ENCODE data around the gene CNGA4. TPM values are rescaled to one million over a fixed set of nuclear protein-coding genes. Genes with fewer than 3 reads are reported as not detected.

CNGA4 gene
- total and polyA plus RNA-seq, 2 of the 4 experiments (the other 2 are of a cell fraction), result under 0.01 to 0.12 TPM

- Histone ChIP-seq H4K5ac (ENCODE audit: low read depth, low read length) (no peak overlapping the region), H3K56ac (ENCODE audit: extremely low read depth, insufficient read depth, low read length) (no peak overlapping the region), H3K4me2 (ENCODE audit: low read depth, low read length) (no peak overlapping the region), H2AK9ac (replicated peaks; ENCODE audit: low read depth, low read length, poor library complexity) (peak overlapping the region; percentile 15), H3K9me1 (ENCODE audit: insufficient read depth, low read length) (no peaks in the 10 kb centered on the region), H3K79me1 (ENCODE audit: low read depth in 1 of 2, low read length in 2 of 2) (no peaks in the 10 kb centered on the region), H4K20me1 (ENCODE audit: insufficient read depth, low read length) (no peaks in the 10 kb centered on the region), H3K36me3 (ENCODE audit: control insufficient read depth, insufficient read depth, low read length) (no peaks in the 10 kb centered on the region), H2AFZ (replicated peaks; ENCODE audit: low read length, poor library complexity) (peak overlapping the region; percentile 8), H4K8ac (ENCODE audit: low read depth in 2 of 2, low read length in 2 of 2) (no peak overlapping the region), H2BK120ac (ENCODE audit: low read depth, low read length) (no peak overlapping the region), H2BK20ac (ENCODE audit: low read depth, low read length) (no peak overlapping the region), H3K4me1 (ENCODE audit: control insufficient read depth, insufficient read depth, low read length) (peaks cover 11% of the 10 kb centered on the region), H2BK15ac (ENCODE audit: low read depth, low read length) (no peak overlapping the region), H3K23ac (ENCODE audit: low read depth, low read length) (no peak overlapping the region), H3K4me3 (ENCODE audit: insufficient read depth, low read depth, low read length) (no peak overlapping the region), H2AK5ac (ENCODE audit: low read depth, low read length) (no peak overlapping the region), H3K27me3 (ENCODE audit: control insufficient read depth, insufficient read depth, low read length) (peaks cover 7% of the 10 kb centered on the region), H3K9ac (ENCODE audit: low read depth, low read length) (no peak overlapping the region), H3K14ac (replicated peaks; ENCODE audit: low read depth, low read length) (no peak overlapping the region), H3K27ac (ENCODE audit: insufficient read depth, low read length) (no peak overlapping the region), H3K18ac (ENCODE audit: low read depth, low read length) (no peak overlapping the region), H4K91ac (ENCODE audit: insufficient read depth, low read depth, low read length) (no peak overlapping the region), H2BK5ac (ENCODE audit: low read depth, low read length, poor library complexity, severe bottlenecking) (no peak overlapping the region), H3K4ac (ENCODE audit: low read depth, low read length) (no peak overlapping the region), H3K9me3 (ENCODE audit: control insufficient read depth, insufficient read depth, low read length) (no peaks in the 10 kb centered on the region)
- no CpG with 5 or more reads among the region's 3 CpGs for WGBS, 2 experiments (ENCODE audit: extremely low coverage in 2 of 2, insufficient read length in 1 of 2)
- DNase-seq, result peak; percentile 85
- BruUV-seq (replicated peaks), result no TSS peak
- ChIA-PET POLR2A (ENCODE audit: unreplicated experiment) (no interaction called here), CTCF (interaction anchor here (0.6 to 4.0 kb wide), 4 partner anchors 102 to 948 kb away, joined by 3 to 49 read pairs (median 23); no protein-coding TSS in a partner anchor)
- intact Hi-C loops (cut with micrococcal nuclease), result no loop called here
- TF ChIP-seq CEBPB (IDR thresholded peaks at IDR 0.05; ENCODE audit: low read depth, low read length) (0 out of 2 replicates have a peak, but pooled peaks have one; percentile 44), FOS (IDR thresholded peaks at IDR 0.05; ENCODE audit: low read depth, low read length) (peak; percentile 50; the same call in 1 of the 2 replicates), NFE2L2 (IDR thresholded peaks at IDR 0.05; ENCODE audit: low read depth, low read length) (no peak)
- in situ Hi-C loops (cut with MboI; ENCODE audit: low sequenced_read_pairs), result loop anchor here (5.0 kb wide), 2 partner anchors 67 to 102 kb away; no protein-coding TSS in a partner anchor
- peak; percentile 45 for ATAC-seq (ENCODE audit: low read depth)
- dilution Hi-C loops (cut with HindIII; ENCODE audit: low sequenced_read_pairs, unreplicated experiment), result no loop called here
These were observed 11.1 kb downstream of the CNGA4 start for GRCh38 chr11:6249770-6250555.
